HG03135 (cell line): ENCODE results near the gene OR2L3.
"Not testable (repeated sequence)": the region's sequence is repeated elsewhere in the genome, so short reads cannot be mapped to it uniquely, and the experiment has no call there.

Experiments used
- ATAC-seq: cut with Tn5 transposase; IDR thresholded peaks from one replicate; pipeline ENCODE4 v1.9.1; 2021; ENCODE audit warnings: mild to moderate bottlenecking, moderate library complexity; ENCODE audit not compliant: unreplicated experiment

OR2L3 gene

DNA sequence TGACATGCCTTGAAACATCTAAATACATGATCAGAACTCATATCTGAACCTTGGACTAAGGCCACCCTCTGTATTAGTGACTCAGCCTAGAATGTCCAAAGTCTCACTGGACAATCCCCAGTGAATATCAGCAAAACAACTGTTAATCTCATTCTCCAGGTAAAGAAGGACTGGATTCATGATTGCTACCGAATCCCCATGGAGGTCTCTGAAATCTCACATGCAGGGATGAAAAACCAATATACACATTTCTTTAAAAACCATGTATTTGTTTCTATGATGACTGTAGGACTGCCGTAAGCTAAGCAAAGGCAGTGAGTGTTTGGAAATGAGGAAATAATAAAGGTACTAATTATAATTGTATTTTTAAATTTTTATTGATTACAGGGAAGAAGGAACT is at the start of gene OR2L3:
Gene OR2L3 (plus strand): TSS at position 301 of the 400 bp plus-strand sequence. CDS start 13,846 bp downstream, outside the sequence.
- ATAC-seq, result no peak

- no peak for ATAC-seq
Measured at GRCh38 chr1:247998811-247999210, 47.8 kb upstream of the OR2L3 start.

GRCh38 chr1:248000169-248000568 is 46.5 kb upstream of the OR2L3 start:
- no peak for ATAC-seq

DNA sequence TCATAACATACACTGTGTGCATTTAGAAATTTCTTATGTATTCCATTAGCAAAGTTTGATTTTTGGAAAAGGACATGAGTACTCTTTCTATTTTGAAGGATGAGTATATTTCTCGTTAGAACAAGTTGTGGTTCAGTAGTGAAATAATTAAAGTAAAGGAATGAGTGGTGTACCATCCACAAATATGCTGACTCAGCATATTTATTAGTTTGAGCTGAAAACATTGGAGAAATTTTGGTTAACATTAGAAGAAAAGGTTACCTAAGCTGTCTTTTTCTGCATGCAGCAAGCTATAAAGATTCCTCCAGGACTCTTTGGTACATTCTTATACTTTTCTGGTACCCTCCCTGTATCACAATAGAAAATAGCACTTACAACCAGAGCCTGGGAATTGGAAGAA is 38.9 kb upstream of the OR2L3 start:
- no peak for ATAC-seq

DNA sequence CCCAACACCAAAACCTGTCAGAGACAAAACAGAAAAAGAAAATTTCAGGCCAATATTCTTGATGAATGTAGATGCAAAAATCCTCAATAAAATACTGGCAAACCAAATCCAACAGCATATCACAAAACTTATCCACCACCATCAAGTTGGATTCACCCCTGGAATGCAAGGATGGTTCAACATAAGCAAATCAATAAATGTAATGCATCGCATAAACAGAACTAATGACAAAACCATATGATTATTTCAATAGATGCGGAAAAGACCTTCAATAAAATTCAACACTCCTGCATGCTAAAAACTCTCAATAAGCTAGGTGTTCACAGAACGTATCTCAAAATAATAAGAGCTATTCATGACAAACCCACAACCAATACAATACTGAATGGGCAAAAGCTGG is 37.0 kb upstream of the OR2L3 start:
- no peak for ATAC-seq

DNA sequence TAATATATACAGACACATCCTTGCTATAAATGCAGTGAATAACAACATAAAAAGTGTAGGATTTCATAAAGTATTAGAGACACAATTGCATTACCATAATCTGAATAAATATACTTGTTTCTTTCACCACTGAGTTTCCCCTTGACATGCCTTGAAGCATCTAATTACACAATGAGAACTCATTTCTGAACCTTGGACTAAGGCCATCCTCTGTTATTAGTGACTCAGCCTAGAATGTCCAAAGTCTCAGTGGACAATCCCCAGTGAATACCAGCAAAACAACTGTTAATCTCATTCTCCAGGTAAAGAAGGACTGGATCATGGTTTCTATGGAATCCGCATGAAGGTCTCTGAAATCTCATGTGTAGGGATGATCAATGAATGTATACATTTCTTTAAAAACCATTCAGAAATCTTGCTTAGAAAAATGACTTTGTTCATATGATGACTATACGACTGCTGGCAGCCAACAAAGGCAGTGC is 33.4 kb upstream of the OR2L3 start, which contains the start of gene OR2L5:
Gene OR2L5 (plus strand): TSS at position 432 of the 482 bp plus-strand sequence. CDS start 8,288 bp downstream, outside the sequence.
- ATAC-seq, result no peak

GRCh38 chr1:248015803-248016202 is 30.8 kb upstream of the OR2L3 start:
- no peak for ATAC-seq

GRCh38 chr1:248029770-248030169 is 16.9 kb upstream of the OR2L3 start, which contains the start of gene OR2L2:
Gene OR2L2, plus strand, starts transcription at chr1:248030070. Its CDS starts 8,198 bp downstream, at chr1:248038268.
- ATAC-seq, result no peak

DNA sequence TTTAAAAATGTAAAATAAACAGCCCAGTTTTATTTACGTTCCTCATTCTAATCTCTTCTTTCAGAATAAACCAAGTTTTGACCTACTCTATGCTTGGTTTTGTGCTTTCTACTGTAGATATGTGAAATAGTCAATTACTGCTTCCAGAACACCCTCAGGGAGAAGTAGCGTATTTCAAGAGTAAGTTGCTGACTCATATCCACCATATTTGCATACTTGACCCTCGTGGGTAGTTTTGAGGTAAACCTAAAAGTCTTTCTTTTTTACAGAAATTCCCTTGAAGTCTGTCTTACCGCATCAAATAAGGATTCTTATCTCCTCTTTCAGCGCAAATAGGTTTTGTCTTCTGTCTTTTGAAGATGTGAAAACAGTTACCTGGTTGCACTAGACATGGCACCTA is 1.4 kb upstream of the OR2L3 start:
- no peak for ATAC-seq

- no peak for ATAC-seq
Measured at GRCh38 chr1:248047008-248047407, 372 bp downstream of the OR2L3 start.

- no peak for ATAC-seq
Measured at GRCh38 chr1:248054671-248055070, 8.0 kb downstream of the OR2L3 start.

DNA sequence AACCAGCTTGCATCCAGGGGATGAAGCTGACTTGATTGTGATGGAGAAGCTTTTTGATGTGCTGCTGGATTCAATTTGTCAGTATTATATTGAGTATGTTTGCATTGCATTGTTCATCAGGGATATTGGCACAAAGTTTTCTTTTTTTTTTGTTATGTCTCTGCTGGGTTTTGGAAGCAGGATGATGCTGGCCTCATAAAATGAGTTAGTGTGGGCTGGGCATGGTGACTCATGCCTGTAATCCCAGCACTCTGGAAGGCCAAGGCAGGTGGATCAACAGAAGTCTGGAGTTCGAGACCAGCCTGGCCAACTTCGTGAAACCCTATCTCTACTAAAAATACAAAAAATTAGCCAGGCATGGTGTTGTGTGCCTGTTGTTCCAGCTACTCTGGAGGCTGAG is 8.6 kb downstream of the OR2L3 start:
- ATAC-seq, result no peak

GRCh38 chr1:248065071-248065470 is 18.4 kb downstream of the OR2L3 start:
- no peak for ATAC-seq

DNA sequence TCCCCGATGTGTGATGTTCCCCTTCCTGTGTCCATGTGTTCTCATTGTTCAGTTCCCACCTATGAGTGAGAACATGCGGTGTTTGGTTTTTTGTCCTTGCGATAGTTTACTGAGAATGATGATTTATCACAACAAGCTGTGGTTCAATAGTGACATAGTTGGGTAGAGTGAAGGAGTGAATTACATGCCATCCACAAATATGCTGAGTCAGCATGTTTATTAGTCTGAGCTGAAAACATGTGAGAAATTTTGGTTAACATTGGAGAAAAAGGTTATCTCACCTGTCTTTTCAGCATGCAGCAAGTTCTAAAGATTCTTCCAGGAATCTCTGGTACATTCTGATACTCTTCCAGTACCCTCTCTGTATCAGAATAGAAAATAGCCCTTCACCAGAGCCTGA is 19.0 kb downstream of the OR2L3 start:
- no peak for ATAC-seq

- ATAC-seq, result not testable (repeated sequence)
Measured at GRCh38 chr1:248083864-248084263, 37.2 kb downstream of the OR2L3 start.

DNA sequence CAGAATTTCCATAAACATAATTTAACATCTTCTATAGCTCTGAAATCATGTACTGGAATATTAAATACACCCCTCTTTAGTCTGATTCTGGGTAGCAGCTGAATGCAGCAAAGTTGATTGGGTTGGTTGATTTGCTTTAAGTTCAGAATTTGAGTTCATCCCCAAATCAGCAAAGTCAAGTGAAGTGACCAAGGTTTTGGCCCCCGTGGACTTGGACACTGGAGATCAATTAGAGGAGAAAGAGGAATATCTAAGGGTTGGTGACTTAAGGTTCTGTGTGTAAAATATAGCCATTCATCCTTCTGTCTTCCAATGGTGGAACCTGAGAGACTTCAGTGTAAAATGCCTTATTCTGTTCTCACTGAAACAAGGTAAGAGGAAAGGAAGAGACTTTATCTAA is 48.2 kb downstream of the OR2L3 start, which contains the start of gene OR2L13:
Gene OR2L13 (plus strand): TSS at position 301 of the 400 bp plus-strand sequence. CDS start 4,192 bp downstream, outside the sequence.
- no peak for ATAC-seq

- no peak for ATAC-seq
Measured at GRCh38 chr1:248098529-248098928, 51.9 kb downstream of the OR2L3 start.

- ATAC-seq, result no peak
Measured at GRCh38 chr1:248102847-248103246, 56.2 kb downstream of the OR2L3 start.

DNA sequence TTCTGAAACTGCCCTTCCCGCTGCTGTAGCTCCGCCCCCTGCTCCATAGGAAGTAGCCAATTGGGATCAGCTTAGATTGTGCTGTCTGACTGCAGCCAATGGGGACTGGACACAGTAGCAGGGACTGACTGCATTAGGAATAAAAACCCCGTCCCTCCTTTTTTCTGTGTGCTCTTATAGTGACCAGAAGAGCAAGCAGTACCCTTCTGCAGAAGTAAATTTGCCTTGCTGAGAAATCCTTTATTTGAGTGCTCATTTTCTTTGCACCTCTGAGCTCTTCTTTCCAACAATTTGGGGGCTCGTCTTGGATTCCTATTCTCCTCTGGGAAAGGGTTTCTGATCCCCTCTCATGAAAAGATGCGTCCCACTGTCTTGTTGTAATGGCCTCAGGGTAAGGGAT is 64.5 kb downstream of the OR2L3 start:
- no peak for ATAC-seq
